HCT116 (cell line): ENCODE data around the gene SNX1. TPM values are rescaled to one million over a fixed set of nuclear protein-coding genes. Genes with fewer than 3 reads are reported as not detected.
"Not testable (repeated sequence)": the region's sequence is repeated elsewhere in the genome, so short reads cannot be mapped to it uniquely, and the experiment has no call there.

Experiments
- ATAC-seq: fragments of 200-7000 bp; cut with Tn5 transposase; 2 replicates; pipeline ENCODE4 v1.9.1; 2020; ENCODE audit warnings: mild to moderate bottlenecking, moderate library complexity
- BruUV-seq: library from RNA; stranded (reverse); fragments of 400-500 nt; replicated peaks from 2 replicates; lab custom pipeline; 2021; lab: Mats Ljungman, UMichigan
- CTCF ChIA-PET: fragments of 300-600 bp; sonication (Branson Sonifier 250); formaldehyde crosslinking; loops from one replicate; lab custom pipeline; 2021; ENCODE audit warnings: antibody characterized with exemption; lab: Charles Lee
- POLR2A ChIA-PET: fragments of 300-600, 350-600 bp; sonication (Branson Sonifier 250); formaldehyde crosslinking; loops from one replicate; lab custom pipeline; 2021; ENCODE audit warnings: antibody characterized with exemption; lab: Charles Lee
- RAD21 ChIA-PET, 2 experiments: fragments of 300-600 bp; sonication (Branson Sonifier 250); formaldehyde crosslinking; loops; one replicate each; lab custom pipeline; 2023; ENCODE audit warnings: low total read pairs in 2 of 2; ENCODE audit not compliant: uncharacterized antibody in 2 of 2, unreplicated experiment in 2 of 2, low non-redundant PET in 1 of 2; lab: Charles Lee
- DNase-seq: peaks from one replicate; pipeline ENCODE4 v3.0.0-alpha.2; 2010; ENCODE audit warnings: low read depth, low spot score
- H2AFZ ChIP-seq: fragments of 200-600 bp; shearing (Covaris generic), sonication (generic); 2 replicates; pipeline ENCODE4 v1.6.1; 2017; ENCODE audit warnings: low read depth, mixed run types, mixed read lengths, antibody characterized with exemption, low read length; ENCODE audit not compliant: poor library complexity, severe bottlenecking
- H3K27ac ChIP-seq: 2 replicates; pipeline ENCODE4 v1.5.1; 2012; ENCODE audit warnings: low read depth, low read length
- H3K27me3 ChIP-seq: fragments of 200-600 bp; sonication (generic); 2 replicates; pipeline ENCODE4 v1.6.1; 2016; ENCODE audit warnings: mixed run types, low read length, mixed read lengths; ENCODE audit not compliant: insufficient read depth
- H3K36me3 ChIP-seq, 2 experiments: fragments of 200-500 bp in 1 of 2; fragments of 200-600 bp in 1 of 2; sonication (Bioruptor generic) in 1 of 2; sonication (generic) in 1 of 2; 2 replicates each; pipeline versions ENCODE4 v1.5.1 to v1.6.1; 2014 to 2016; ENCODE audit warnings: low read length in 2 of 2, inconsistent platforms in 1 of 2, mixed read lengths in 1 of 2, mixed run types in 1 of 2; ENCODE audit not compliant: insufficient read depth in 2 of 2, control insufficient read depth in 1 of 2
- H3K4me1 ChIP-seq, 2 experiments: fragments of 200-600 bp in 1 of 2; sonication (generic) in 1 of 2; 2 replicates each; pipeline versions ENCODE4 v1.5.1 to v1.6.1; 2012 to 2017; ENCODE audit warnings: low read length in 2 of 2, inconsistent platforms in 1 of 2, mild to moderate bottlenecking in 1 of 2, mixed read lengths in 1 of 2, mixed run types in 1 of 2, moderate library complexity in 1 of 2; ENCODE audit not compliant: insufficient read depth in 2 of 2, control insufficient read depth in 1 of 2
- H3K4me2 ChIP-seq: fragments of 200-600 bp; sonication (generic); 2 replicates; pipeline ENCODE4 v1.6.1; 2017; ENCODE audit warnings: mixed run types, low read length, mixed read lengths
- H3K4me3 ChIP-seq, 2 experiments: fragments of 200-600 bp in 1 of 2; sonication (generic) in 1 of 2; replicated peaks in 1 of 2; 2 replicates each; pipeline ENCODE4 v1.5.1; 2011 to 2016; ENCODE audit warnings: low read length in 2 of 2, control low read depth in 1 of 2, low read depth in 1 of 2, mild to moderate bottlenecking in 1 of 2, mixed read lengths in 1 of 2, mixed run types in 1 of 2
- H3K79me2 ChIP-seq: fragments of 200-600 bp; sonication (generic); 2 replicates; pipeline ENCODE4 v1.6.1; 2017; ENCODE audit warnings: mild to moderate bottlenecking, mixed run types, low read length, moderate library complexity, mixed read lengths; ENCODE audit not compliant: insufficient read depth
- H3K9ac ChIP-seq: fragments of 200-600 bp; sonication (generic); 2 replicates; pipeline ENCODE4 v1.6.1; 2016; ENCODE audit warnings: low read length, mixed read lengths
- H3K9me2 ChIP-seq: fragments of 200-600 bp; sonication (generic), shearing (Covaris generic); 2 replicates; pipeline ENCODE4 v1.6.1; 2017; ENCODE audit warnings: mixed run types, mild to moderate bottlenecking, moderate library complexity; ENCODE audit not compliant: insufficient read depth
- H3K9me3 ChIP-seq, 2 experiments: fragments of 200-500 bp in 1 of 2; fragments of 200-600 bp in 1 of 2; sonication (Bioruptor generic) in 1 of 2; sonication (generic) in 1 of 2; 2 replicates each; pipeline ENCODE4 v1.6.1; 2014 to 2017; ENCODE audit warnings: low read length in 2 of 2, mixed read lengths in 2 of 2, inconsistent platforms in 1 of 2, low read depth in 1 of 2, mild to moderate bottlenecking in 1 of 2, mixed run types in 1 of 2, moderate library complexity in 1 of 2; ENCODE audit not compliant: control insufficient read depth in 1 of 2, insufficient read depth in 1 of 2
- H4K20me1 ChIP-seq: fragments of 200-600 bp; sonication (generic), shearing (Covaris generic); 2 replicates; pipeline ENCODE4 v1.6.1; 2017; ENCODE audit warnings: mixed run types, mild to moderate bottlenecking, moderate library complexity; ENCODE audit not compliant: insufficient read depth
- CBX3 ChIP-seq: IDR thresholded peaks from 2 replicates; pipeline ENCODE4 v1.6.1; 2012; ENCODE audit warnings: low read depth
- CEBPB ChIP-seq: IDR thresholded peaks from 2 replicates; pipeline ENCODE4 v1.6.1; 2012; ENCODE audit warnings: low read depth
- EGR1 ChIP-seq: IDR thresholded peaks from 2 replicates; pipeline ENCODE4 v1.6.1; 2012; ENCODE audit warnings: low read depth
- ELF1 ChIP-seq: IDR thresholded peaks from 2 replicates; pipeline ENCODE4 v1.6.1; 2012; ENCODE audit warnings: low read depth, borderline replicate concordance
- EZH2 ChIP-seq: fragments of 200-600 bp; sonication (generic); IDR thresholded peaks from 2 replicates; pipeline ENCODE4 v1.6.1; 2017; ENCODE audit warnings: antibody characterized with exemption, mixed run types
- FOSL1 ChIP-seq: IDR thresholded peaks from 2 replicates; pipeline ENCODE4 v1.6.1; 2012; ENCODE audit warnings: low read depth
- JUND ChIP-seq: IDR thresholded peaks from 2 replicates; pipeline ENCODE4 v1.6.1; 2012
- POLR2AphosphoS5 ChIP-seq: IDR thresholded peaks from 2 replicates; pipeline ENCODE4 v1.6.1; 2011; ENCODE audit warnings: mild to moderate bottlenecking, low read depth, low read length, moderate library complexity
- RAD21 ChIP-seq: IDR thresholded peaks from 2 replicates; pipeline ENCODE4 v1.6.1; 2012; ENCODE audit warnings: low read depth, mild to moderate bottlenecking
- SIN3A ChIP-seq: IDR thresholded peaks from 2 replicates; pipeline ENCODE4 v1.6.1; 2012; ENCODE audit warnings: low read depth
- SRF ChIP-seq: IDR thresholded peaks from 2 replicates; pipeline ENCODE4 v1.6.1; 2012; ENCODE audit warnings: low read depth
- ZNF274 ChIP-seq: fragments of 200-500 bp; sonication (Bioruptor generic); IDR thresholded peaks from 2 replicates; pipeline ENCODE4 v1.6.1; 2014; ENCODE audit warnings: mild to moderate bottlenecking, low read depth, low read length, inconsistent platforms
- intact Hi-C: fragments of 100-400 bp; cut with micrococcal nuclease; formaldehyde crosslinking; loops from 2 replicates; pipeline ENCODE4 v1.10.0; 2022
- total RNA-seq: library from RNA; stranded (reverse); gene quantifications from one replicate; pipeline ENCODE4 v1.2.1, GENCODE V29; 2021; ENCODE audit not compliant: unreplicated experiment
- TF ChIP-seq, protein P1 (sequence below), 3 experiments: fragments of 200-600 bp in 1 of 3; sonication (generic) in 1 of 3; IDR thresholded peaks in 2 of 3; conservative IDR thresholded peaks in 1 of 3; 2 replicates each; pipeline ENCODE4 v1.5.1; 2012 to 2017; ENCODE audit warnings: low read depth in 2 of 3, low read length in 2 of 3, antibody characterized with exemption in 1 of 3, borderline replicate concordance in 1 of 3, control low read depth in 1 of 3, mild to moderate bottlenecking in 1 of 3, mixed read lengths in 1 of 3, mixed run types in 1 of 3, moderate library complexity in 1 of 3; ENCODE audit not compliant: insufficient read depth in 1 of 3
- TF ChIP-seq, protein P2 (sequence below): IDR thresholded peaks from 2 replicates; pipeline ENCODE4 v1.6.1; 2012
- TF ChIP-seq, protein P3 (sequence below): IDR thresholded peaks from 2 replicates; pipeline ENCODE4 v1.6.1; 2011; ENCODE audit warnings: mild to moderate bottlenecking, low read length, moderate library complexity; ENCODE audit not compliant: insufficient replicate concordance; ENCODE audit errors: extremely low read depth

The SNX1 gene
- total RNA-seq, 1 experiment from 2014 or later = 91.9 TPM

DNA sequence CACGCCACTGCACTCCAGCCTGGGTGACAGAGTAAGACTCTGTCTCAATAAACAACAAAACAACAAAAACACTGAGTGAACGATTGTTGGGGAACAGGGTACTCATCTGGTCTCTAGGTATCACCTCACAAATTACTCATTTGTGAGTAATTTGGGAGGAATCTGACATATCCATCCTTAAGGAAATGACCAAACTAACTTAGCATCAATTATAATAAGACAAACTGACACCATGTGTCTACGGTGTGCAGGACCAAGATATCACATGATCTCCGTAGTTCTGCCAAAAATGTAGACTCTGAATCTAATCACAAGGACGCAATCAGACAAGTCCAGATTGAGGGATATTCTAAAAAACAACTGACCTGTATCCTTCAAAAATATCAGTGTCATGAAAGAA lies 37.5 kb upstream of the SNX1 start:
- ATAC-seq (no peak), DNase-seq (no peak)
- Histone ChIP-seq H3K27me3 (no peaks in the 10 kb centered on the region), H3K9me2 (no peaks in the 10 kb centered on the region), H3K4me1 (no peaks in the 10 kb centered on the region), H4K20me1 (no peaks in the 10 kb centered on the region), H2AFZ (peak overlapping the region; percentile 2), H3K79me2 (no peaks in the 10 kb centered on the region), H3K9ac (no peak overlapping the region), H3K9me3 (no peaks in the 10 kb centered on the region), H3K36me3 (no peaks in the 10 kb centered on the region), H3K4me3 (no peak overlapping the region), H3K4me2 (no peak overlapping the region), H3K27ac (no peak overlapping the region)
- ChIA-PET POLR2A (no interaction called here), RAD21 (no interaction called here), CTCF (no interaction called here)
- intact Hi-C loops = no loop called here
- TF ChIP-seq, protein P1, sequence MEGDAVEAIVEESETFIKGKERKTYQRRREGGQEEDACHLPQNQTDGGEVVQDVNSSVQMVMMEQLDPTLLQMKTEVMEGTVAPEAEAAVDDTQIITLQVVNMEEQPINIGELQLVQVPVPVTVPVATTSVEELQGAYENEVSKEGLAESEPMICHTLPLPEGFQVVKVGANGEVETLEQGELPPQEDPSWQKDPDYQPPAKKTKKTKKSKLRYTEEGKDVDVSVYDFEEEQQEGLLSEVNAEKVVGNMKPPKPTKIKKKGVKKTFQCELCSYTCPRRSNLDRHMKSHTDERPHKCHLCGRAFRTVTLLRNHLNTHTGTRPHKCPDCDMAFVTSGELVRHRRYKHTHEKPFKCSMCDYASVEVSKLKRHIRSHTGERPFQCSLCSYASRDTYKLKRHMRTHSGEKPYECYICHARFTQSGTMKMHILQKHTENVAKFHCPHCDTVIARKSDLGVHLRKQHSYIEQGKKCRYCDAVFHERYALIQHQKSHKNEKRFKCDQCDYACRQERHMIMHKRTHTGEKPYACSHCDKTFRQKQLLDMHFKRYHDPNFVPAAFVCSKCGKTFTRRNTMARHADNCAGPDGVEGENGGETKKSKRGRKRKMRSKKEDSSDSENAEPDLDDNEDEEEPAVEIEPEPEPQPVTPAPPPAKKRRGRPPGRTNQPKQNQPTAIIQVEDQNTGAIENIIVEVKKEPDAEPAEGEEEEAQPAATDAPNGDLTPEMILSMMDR (IDR thresholded peaks at IDR 0.05 in 2 of 3, conservative IDR thresholded peaks at IDR 0.05 in 1 of 3; ENCODE audit: borderline replicate concordance in 1 of 3, insufficient read depth in 1 of 3, low read depth in 2 of 3, low read length in 2 of 3) = no peak
- TF ChIP-seq ZNF274 (no peak), POLR2AphosphoS5 (no peak), EZH2 (no peak), ELF1 (no peak), CEBPB (no peak), RAD21 (no peak), CBX3 (no peak), JUND (no peak), SIN3A (no peak), SRF (no peak), EGR1 (no peak), FOSL1 (no peak)
- TF ChIP-seq, protein P2, sequence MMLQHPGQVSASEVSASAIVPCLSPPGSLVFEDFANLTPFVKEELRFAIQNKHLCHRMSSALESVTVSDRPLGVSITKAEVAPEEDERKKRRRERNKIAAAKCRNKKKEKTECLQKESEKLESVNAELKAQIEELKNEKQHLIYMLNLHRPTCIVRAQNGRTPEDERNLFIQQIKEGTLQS = no peak
- TF ChIP-seq, protein P3, sequence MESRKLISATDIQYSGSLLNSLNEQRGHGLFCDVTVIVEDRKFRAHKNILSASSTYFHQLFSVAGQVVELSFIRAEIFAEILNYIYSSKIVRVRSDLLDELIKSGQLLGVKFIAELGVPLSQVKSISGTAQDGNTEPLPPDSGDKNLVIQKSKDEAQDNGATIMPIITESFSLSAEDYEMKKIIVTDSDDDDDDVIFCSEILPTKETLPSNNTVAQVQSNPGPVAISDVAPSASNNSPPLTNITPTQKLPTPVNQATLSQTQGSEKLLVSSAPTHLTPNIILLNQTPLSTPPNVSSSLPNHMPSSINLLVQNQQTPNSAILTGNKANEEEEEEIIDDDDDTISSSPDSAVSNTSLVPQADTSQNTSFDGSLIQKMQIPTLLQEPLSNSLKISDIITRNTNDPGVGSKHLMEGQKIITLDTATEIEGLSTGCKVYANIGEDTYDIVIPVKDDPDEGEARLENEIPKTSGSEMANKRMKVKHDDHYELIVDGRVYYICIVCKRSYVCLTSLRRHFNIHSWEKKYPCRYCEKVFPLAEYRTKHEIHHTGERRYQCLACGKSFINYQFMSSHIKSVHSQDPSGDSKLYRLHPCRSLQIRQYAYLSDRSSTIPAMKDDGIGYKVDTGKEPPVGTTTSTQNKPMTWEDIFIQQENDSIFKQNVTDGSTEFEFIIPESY = no peak
- no TSS peak for BruUV-seq

DNA sequence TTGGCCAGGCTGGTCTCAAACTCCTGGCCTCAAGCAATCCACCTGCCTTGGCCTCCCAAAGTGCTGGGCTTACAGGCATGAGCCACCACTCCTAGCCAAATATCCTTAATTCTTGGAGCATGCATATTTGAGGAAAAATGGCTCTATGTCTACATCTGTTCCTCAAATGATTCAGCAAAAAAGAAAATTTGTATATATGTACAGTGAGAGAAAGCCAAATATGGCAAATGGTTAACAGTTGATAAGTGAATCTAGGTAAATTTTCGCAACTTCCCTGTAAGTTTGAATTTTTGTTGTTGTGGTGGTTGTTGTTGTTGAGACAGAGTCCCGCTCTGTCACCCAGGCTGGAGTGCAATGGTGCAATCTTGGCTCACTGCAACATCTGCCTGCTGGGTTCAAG lies 36.7 kb upstream of the SNX1 start:
- H3K9me3 ChIP-seq, ATAC-seq, DNase-seq, H3K9me2 ChIP-seq, H3K27ac ChIP-seq, BruUV-seq, H3K4me3 ChIP-seq, H4K20me1 ChIP-seq, intact Hi-C loops, POLR2A ChIA-PET, CTCF ChIA-PET, H3K4me1 ChIP-seq, H3K27me3 ChIP-seq, H3K36me3 ChIP-seq, H3K4me2 ChIP-seq, H3K79me2 ChIP-seq, RAD21 ChIA-PET, H2AFZ ChIP-seq, H3K9ac ChIP-seq: not testable (repeated sequence)
